ENCODE data around the gene TMEM131.
A peak's percentile ranks its signal among the peaks of the same experiment; 100 is the strongest.
"Not testable (repeated sequence)": the region's sequence is repeated elsewhere in the genome, so short reads cannot be mapped to it uniquely, and the experiment has no call there.

The TMEM131 gene

GRCh38 chr2:97907369-97908100, 88.2 kb downstream of the TMEM131 start:
- DNase-seq, result no peak

- DNase-seq, result no peak
Measured at GRCh38 chr2:97906307-97906706, 89.4 kb downstream of the TMEM131 start.

- DNase-seq, result no peak
Measured at GRCh38 chr2:97905294-97905693, 90.5 kb downstream of the TMEM131 start.

GRCh38 chr2:97901862-97902261, 93.9 kb downstream of the TMEM131 start:
- DNase-seq, result no peak

- DNase-seq, result peak in 1 of 2 experiments; percentile 7
Measured at GRCh38 chr2:97900806-97901205, 94.9 kb downstream of the TMEM131 start.

- DNase-seq, result not testable (repeated sequence)
Measured at GRCh38 chr2:97893042-97893441, 102.7 kb downstream of the TMEM131 start.

GRCh38 chr2:97891611-97892010, 104.1 kb downstream of the TMEM131 start:
- DNase-seq, result no peak

GRCh38 chr2:97889156-97889555, 106.6 kb downstream of the TMEM131 start:
- no peak for DNase-seq

- DNase-seq, result no peak
Measured at GRCh38 chr2:97885841-97886240, 109.9 kb downstream of the TMEM131 start.

- DNase-seq, result no peak
Measured at GRCh38 chr2:97880334-97880733, 115.4 kb downstream of the TMEM131 start.

GRCh38 chr2:97878865-97879264, 116.9 kb downstream of the TMEM131 start:
- DNase-seq, result no peak

- DNase-seq, result not testable (repeated sequence)
Measured at GRCh38 chr2:97878317-97878716, 117.4 kb downstream of the TMEM131 start.

- no peak for DNase-seq
Measured at GRCh38 chr2:97871096-97871780, 124.5 kb downstream of the TMEM131 start.

- peak in 1 of 2 experiments; percentile 34 for DNase-seq
Measured at GRCh38 chr2:97870396-97870843, 125.3 kb downstream of the TMEM131 start.

- DNase-seq, result no peak
Measured at GRCh38 chr2:97869722-97870346, 125.9 kb downstream of the TMEM131 start.

- DNase-seq, result no peak
Measured at GRCh38 chr2:97868986-97869721, 126.6 kb downstream of the TMEM131 start.

- no peak for DNase-seq
Measured at GRCh38 chr2:97863829-97864228, 131.9 kb downstream of the TMEM131 start.

- DNase-seq, result no peak
Measured at GRCh38 chr2:97861177-97861576, 134.6 kb downstream of the TMEM131 start.

GRCh38 chr2:97858442-97858841, 137.3 kb downstream of the TMEM131 start:
- no peak for DNase-seq

- DNase-seq, result no peak
Measured at GRCh38 chr2:97857553-97857952, 138.2 kb downstream of the TMEM131 start.

GRCh38 chr2:97853057-97853456, 142.7 kb downstream of the TMEM131 start:
- not testable (repeated sequence) for DNase-seq

- no peak for DNase-seq
Measured at GRCh38 chr2:97851172-97851571, 144.6 kb downstream of the TMEM131 start.

GRCh38 chr2:97849881-97850528, 145.7 kb downstream of the TMEM131 start:
- no peak for DNase-seq

Measured in NCI-H2081 (cell line).